ENCODE results near the gene TBC1D8. TPM values are rescaled to one million over a fixed set of nuclear protein-coding genes. Genes with fewer than 3 reads are reported as not detected.

TBC1D8 gene
- total and polyA plus RNA-seq, 9 of the 15 experiments (the other 6 are each of a cell fraction or from before 2014, with no cell fraction given) = 0.36 to 1.3 (median 0.82) TPM

DNA sequence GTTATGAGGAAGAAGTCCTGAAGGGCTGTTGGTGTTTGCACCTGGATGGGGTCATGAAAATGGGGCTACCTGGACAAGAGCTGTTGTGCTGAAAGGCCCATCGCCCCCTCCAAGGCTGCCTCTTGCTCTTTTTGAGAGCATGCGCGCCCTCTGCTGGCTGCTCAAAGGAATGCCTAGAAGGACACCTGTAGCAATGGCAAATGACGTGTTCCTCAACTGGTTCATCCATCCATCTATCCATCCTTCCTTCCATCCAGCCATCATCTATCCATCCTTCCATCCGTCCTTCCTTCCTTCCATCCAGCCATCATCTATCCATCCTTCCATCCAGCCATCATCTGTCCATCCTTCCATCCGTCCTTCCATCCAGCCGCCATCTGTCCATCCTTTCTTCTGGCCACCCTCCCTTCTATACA, 166.3 kb downstream of the TBC1D8 start (continued):
- TF ChIP-seq TCF7 (IDR thresholded peaks at IDR 0.05; ENCODE audit: borderline replicate concordance) = no peak
- TF ChIP-seq ZFP1 (CRISPR knock-in tag; IDR thresholded peaks at IDR 0.05) = no peak
- TF ChIP-seq FOXK2 (conservative IDR thresholded peaks at IDR 0.05 in 1 of 2, IDR thresholded peaks at IDR 0.05 in 1 of 2; ENCODE audit: low read depth in 2 of 2) = no peak
- TF ChIP-seq ZNF57 (CRISPR knock-in tag; IDR thresholded peaks at IDR 0.05) = no peak
- TF ChIP-seq CBFA2T2 (conservative IDR thresholded peaks at IDR 0.05) = no peak
- TF ChIP-seq, protein P1, sequence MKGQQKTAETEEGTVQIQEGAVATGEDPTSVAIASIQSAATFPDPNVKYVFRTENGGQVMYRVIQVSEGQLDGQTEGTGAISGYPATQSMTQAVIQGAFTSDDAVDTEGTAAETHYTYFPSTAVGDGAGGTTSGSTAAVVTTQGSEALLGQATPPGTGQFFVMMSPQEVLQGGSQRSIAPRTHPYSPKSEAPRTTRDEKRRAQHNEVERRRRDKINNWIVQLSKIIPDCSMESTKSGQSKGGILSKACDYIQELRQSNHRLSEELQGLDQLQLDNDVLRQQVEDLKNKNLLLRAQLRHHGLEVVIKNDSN (CRISPR knock-in tag; IDR thresholded peaks at IDR 0.05) = no peak
- TF ChIP-seq MBD2 (IDR thresholded peaks at IDR 0.05; ENCODE audit: borderline replicate concordance, low read depth) = no peak
- TF ChIP-seq, protein P2, sequence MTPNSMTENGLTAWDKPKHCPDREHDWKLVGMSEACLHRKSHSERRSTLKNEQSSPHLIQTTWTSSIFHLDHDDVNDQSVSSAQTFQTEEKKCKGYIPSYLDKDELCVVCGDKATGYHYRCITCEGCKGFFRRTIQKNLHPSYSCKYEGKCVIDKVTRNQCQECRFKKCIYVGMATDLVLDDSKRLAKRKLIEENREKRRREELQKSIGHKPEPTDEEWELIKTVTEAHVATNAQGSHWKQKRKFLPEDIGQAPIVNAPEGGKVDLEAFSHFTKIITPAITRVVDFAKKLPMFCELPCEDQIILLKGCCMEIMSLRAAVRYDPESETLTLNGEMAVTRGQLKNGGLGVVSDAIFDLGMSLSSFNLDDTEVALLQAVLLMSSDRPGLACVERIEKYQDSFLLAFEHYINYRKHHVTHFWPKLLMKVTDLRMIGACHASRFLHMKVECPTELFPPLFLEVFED (CRISPR knock-in tag; conservative IDR thresholded peaks at IDR 0.05) = no peak
- TF ChIP-seq ZNF431 (CRISPR knock-in tag; IDR thresholded peaks at IDR 0.05) = no peak
- no peak for TF ChIP-seq PHF20 (IDR thresholded peaks at IDR 0.05; ENCODE audit: partially characterized antibody)
- peak; percentile 96 for TF ChIP-seq SMC3 (conservative IDR thresholded peaks at IDR 0.05; ENCODE audit: insufficient read depth, low read depth, low read length)
- TF ChIP-seq NCOA6 (IDR thresholded peaks at IDR 0.05) = no peak
- TF ChIP-seq, protein P3, sequence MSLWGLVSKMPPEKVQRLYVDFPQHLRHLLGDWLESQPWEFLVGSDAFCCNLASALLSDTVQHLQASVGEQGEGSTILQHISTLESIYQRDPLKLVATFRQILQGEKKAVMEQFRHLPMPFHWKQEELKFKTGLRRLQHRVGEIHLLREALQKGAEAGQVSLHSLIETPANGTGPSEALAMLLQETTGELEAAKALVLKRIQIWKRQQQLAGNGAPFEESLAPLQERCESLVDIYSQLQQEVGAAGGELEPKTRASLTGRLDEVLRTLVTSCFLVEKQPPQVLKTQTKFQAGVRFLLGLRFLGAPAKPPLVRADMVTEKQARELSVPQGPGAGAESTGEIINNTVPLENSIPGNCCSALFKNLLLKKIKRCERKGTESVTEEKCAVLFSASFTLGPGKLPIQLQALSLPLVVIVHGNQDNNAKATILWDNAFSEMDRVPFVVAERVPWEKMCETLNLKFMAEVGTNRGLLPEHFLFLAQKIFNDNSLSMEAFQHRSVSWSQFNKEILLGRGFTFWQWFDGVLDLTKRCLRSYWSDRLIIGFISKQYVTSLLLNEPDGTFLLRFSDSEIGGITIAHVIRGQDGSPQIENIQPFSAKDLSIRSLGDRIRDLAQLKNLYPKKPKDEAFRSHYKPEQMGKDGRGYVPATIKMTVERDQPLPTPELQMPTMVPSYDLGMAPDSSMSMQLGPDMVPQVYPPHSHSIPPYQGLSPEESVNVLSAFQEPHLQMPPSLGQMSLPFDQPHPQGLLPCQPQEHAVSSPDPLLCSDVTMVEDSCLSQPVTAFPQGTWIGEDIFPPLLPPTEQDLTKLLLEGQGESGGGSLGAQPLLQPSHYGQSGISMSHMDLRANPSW (CRISPR knock-in tag; IDR thresholded peaks at IDR 0.05) = no peak
- TF ChIP-seq NELFE (IDR thresholded peaks at IDR 0.05; ENCODE audit: insufficient read depth, insufficient read length) = no peak
- no peak for TF ChIP-seq DDX20 (tag; IDR thresholded peaks at IDR 0.05; ENCODE audit: low read depth)
- no peak for TF ChIP-seq ESRRB (CRISPR knock-in tag; IDR thresholded peaks at IDR 0.05; ENCODE audit: borderline replicate concordance)
- no peak for TF ChIP-seq HDAC2 (IDR thresholded peaks at IDR 0.05)
- no peak for TF ChIP-seq THRAP3 (IDR thresholded peaks at IDR 0.05; ENCODE audit: borderline replicate concordance)
- peak; percentile 65; the same call in 1 of the 2 replicates for TF ChIP-seq CREM (IDR thresholded peaks at IDR 0.05; ENCODE audit: low read depth)
- peak; percentile 79 for TF ChIP-seq CC2D1A (IDR thresholded peaks at IDR 0.05)
- TF ChIP-seq ZNF668 (CRISPR knock-in tag; IDR thresholded peaks at IDR 0.05) = no peak
- no peak for TF ChIP-seq ZNF12 (CRISPR knock-in tag; IDR thresholded peaks at IDR 0.05)
- TF ChIP-seq YY1 (IDR thresholded peaks at IDR 0.05; ENCODE audit: borderline replicate concordance in 1 of 3, control insufficient read depth in 1 of 3, extremely low read depth in 1 of 3, insufficient read depth in 3 of 3, insufficient read length in 1 of 3, insufficient replicate concordance in 2 of 3, low read depth in 1 of 3, low read length in 2 of 3) = no peak
- no peak for TF ChIP-seq ZNF408 (CRISPR knock-in tag; IDR thresholded peaks at IDR 0.05; ENCODE audit: low read depth)
- TF ChIP-seq ZNF263 (CRISPR knock-in tag; IDR thresholded peaks at IDR 0.05; ENCODE audit: borderline replicate concordance) = no peak

Measured in K562 (cell line).